GM19324 (cell line): ENCODE measurements around the gene ZNF653.
"Not testable (repeated sequence)": the region's sequence is repeated elsewhere in the genome, so short reads cannot be mapped to it uniquely, and the experiment has no call there.

Experiments
- ATAC-seq: cut with Tn5 transposase; IDR thresholded peaks from one replicate; pipeline ENCODE4 v1.9.1; 2021; ENCODE audit warnings: mild to moderate bottlenecking, moderate library complexity; ENCODE audit not compliant: unreplicated experiment, low FRiP score

ZNF653 gene

DNA sequence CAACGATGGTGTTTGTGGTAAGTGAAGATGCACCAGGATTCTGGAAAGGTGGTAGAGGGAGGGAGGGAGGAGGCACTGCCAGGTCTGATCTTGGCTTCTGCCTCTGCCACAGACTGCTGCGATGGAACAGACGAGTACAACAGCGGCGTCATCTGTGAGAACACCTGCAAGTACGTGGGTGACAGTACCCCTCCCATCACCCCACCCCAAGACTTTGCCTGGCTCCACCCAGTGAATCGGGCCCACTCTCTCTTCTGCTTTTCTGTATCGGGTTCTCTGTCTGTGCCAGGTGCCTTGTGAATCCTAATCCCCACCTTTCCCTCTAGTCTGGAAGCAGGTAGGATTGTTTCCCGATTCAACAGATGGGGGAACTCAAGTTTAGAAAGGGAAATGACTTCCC lies 67.7 kb downstream of the ZNF653 start:
- ATAC-seq = no peak

DNA sequence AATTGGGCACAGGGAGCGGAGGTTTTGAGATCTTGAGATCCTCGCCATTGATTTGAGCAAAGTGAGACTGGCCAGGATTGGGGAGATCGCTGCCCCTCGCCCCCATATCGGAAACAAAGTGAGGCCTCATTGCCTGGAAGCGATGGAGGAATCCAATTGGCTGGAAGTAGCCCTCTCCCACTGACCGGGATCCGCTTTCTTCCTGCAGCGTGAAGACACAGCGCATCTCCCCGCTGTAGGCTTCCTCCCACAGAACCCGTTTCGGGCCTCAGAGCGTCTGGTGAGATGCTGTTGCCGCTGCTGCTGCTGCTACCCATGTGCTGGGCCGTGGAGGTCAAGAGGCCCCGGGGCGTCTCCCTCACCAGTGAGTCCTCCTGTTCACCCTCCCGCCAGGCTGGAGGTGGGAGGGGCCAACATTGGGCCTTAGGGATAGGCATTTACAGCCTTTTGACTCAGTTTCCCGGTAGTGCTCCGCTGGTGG lies 69.8 kb downstream of the ZNF653 start:
- ATAC-seq = no peak

DNA sequence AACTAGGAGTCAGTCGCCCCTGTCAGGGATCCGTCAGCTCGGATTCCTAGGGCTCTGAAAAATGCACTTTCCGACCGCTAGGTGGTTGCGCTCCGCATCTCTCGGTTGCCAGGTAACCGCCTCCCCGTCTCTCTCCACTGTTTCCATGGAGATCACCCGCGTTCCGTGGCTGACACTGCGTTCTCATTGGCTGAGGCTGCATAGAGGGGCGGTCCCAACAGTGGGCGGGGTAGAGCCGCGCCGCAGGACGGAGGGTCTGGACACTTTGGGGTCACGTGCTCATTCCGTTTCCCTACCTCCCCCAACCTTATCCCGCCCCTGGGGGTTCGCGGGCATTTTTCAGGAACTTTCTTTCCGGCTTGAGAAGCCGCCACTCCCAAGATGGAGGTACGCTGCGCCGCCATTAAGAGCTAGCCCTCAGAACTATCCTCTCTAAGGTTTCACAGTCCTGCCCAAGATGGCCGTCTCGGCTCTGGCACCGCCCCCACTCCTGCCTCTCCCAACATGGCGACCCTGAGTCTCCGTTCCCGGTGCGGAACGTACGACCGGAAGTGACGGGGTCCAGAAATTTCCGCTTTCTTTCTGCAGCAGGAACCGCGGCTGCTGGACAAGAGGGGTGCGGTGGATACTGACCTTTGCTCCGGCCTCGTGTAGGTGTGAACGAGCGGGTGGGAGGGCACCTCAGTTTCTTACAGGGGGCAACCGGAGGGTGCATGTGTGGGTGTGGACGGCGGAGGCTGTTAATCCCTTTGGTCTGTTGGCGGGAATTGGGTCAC lies 70.4 kb downstream of the ZNF653 start, which contains the start of the genes ODAD3 and PRKCSH:
Gene ODAD3 (minus strand): TSS at position 65 of the 776 bp plus-strand sequence. CDS start 105 bp downstream, outside the sequence.
Gene PRKCSH (plus strand): TSS at position 579 of the 776 bp plus-strand sequence. CDS start 483 bp downstream, outside the sequence.
- peak; percentile 91 for ATAC-seq

DNA sequence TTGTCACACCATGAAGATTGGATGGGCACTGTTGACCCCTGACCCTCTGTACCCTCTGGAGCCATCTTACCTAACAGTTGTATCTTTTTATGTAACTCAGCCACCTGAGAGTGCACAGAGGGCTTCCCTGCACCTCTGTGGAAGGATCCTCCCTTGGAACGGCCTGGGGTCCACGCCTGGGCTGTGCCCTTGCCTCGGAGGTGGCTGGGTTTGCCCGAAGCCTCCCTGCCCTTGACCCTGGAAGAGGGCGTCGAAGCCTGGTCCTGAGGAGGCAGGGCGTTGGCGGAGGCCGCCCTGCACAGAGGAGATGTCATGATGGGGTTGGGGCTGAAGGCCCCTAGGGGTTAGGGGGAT lies 71.0 kb downstream of the ZNF653 start:
- ATAC-seq = no peak

DNA sequence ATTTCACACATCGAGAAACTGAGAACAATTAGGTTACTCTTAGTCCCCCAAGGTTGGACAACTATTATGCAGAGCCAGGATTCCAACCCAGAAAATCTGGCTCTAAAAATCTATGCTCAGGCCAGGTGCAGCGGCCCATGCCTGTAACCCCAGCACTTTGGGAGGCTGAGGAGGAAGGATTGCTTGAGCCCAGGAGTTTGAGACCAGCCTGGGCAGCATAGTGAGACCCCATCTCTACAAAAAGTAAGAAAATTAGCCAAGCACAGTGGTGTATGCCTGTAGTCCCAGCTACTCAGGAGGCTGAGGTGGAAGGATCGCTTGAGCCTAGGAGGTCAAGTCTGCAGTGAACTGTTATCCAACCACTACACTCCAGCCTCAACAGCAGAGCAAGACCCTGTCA lies 72.1 kb downstream of the ZNF653 start:
- ATAC-seq = not testable (repeated sequence)
